Kidney (tissue), 14 donors: ENCODE results near the gene EZH1. TPM values are rescaled to one million over a fixed set of nuclear protein-coding genes. Genes with fewer than 3 reads are reported as not detected.
"Not testable (repeated sequence)": the region's sequence is repeated elsewhere in the genome, so short reads cannot be mapped to it uniquely, and the experiment has no call there.

ENCODE experiments used
- DNase-seq, 5 donors: peaks; one replicate each; pipeline ENCODE4 v3.0.0-alpha.2; 2013 to 2020
- FAIRE-seq: peaks from 2 replicates; lab custom pipeline; 2012; peaks lifted over from hg19 to GRCh38; lab: Jason Lieb, UNC
- H3K27ac ChIP-seq, 2 donors: one replicate each; pipeline ENCODE4 v1.7.0; 2013; ENCODE audit warnings: low read depth in 2 of 2, low read length in 2 of 2, inconsistent platforms in 1 of 2
- H3K27me3 ChIP-seq: one replicate; pipeline ENCODE4 v1.7.1; 2013; ENCODE audit warnings: low read length, inconsistent platforms; ENCODE audit not compliant: control insufficient read depth, insufficient read depth
- H3K36me3 ChIP-seq, 3 donors: one replicate each; pipeline versions ENCODE4 v1.7.0 to v1.7.1; 2013; ENCODE audit warnings: low read length in 3 of 3, control low read depth in 1 of 3, inconsistent platforms in 1 of 3; ENCODE audit not compliant: insufficient read depth in 3 of 3, control insufficient read depth in 2 of 3
- H3K4me1 ChIP-seq, 3 donors: one replicate each; pipeline versions ENCODE4 v1.7.0 to v1.7.1; 2013; ENCODE audit warnings: low read length in 3 of 3, inconsistent platforms in 1 of 3, low read depth in 1 of 3; ENCODE audit not compliant: control insufficient read depth in 2 of 3, insufficient read depth in 2 of 3
- H3K4me3 ChIP-seq, 3 donors: one replicate each; pipeline versions ENCODE4 v1.7.0 to v1.8.1; 2013; ENCODE audit warnings: low read length in 3 of 3, control low read depth in 1 of 3, inconsistent platforms in 1 of 3
- H3K9ac ChIP-seq, 3 donors: one replicate each; pipeline versions ENCODE4 v1.7.0 to v1.7.1; 2013; ENCODE audit warnings: low read length in 3 of 3, control low read depth in 1 of 3, inconsistent platforms in 1 of 3
- H3K9me3 ChIP-seq, 3 donors: one replicate each; pipeline versions ENCODE4 v1.7.0 to v1.7.1; 2013; ENCODE audit warnings: low read length in 3 of 3, control low read depth in 1 of 3, inconsistent platforms in 1 of 3; ENCODE audit not compliant: control insufficient read depth in 2 of 3, insufficient read depth in 1 of 3
- CTCF ChIP-seq: IDR thresholded peaks from 3 replicates; pipeline ENCODE4 v1.5.1; 2012; ENCODE audit warnings: mild to moderate bottlenecking, moderate library complexity, borderline replicate concordance; ENCODE audit not compliant: insufficient read depth; ENCODE audit errors: extremely low read depth
- intact Hi-C: fragments of 100-400 bp; cut with DNase I; formaldehyde crosslinking; loops from one replicate; pipeline ENCODE4 v1.11.1; 2022
- polyA plus RNA-seq: library from polyadenylated mRNA; stranded (reverse); fragments of 350-450 nt; fragmentation: Illumina TruSeq; extraction: RNeasy Lipid Tissue Mini Kit (QIAGEN cat#74804); gene quantifications from one replicate; pipeline ENCODE4 v1.2.3, GENCODE V29; 2014; ENCODE audit warnings: low read depth, low replicate concordance; ENCODE audit not compliant: insufficient read depth
- total RNA-seq: library from RNA; stranded (reverse); fragmentation: NEBNext Ultra II Directional; extraction: Animal tissue kit (Norgen Biotek cat#: 25700); gene quantifications from one replicate; pipeline ENCODE4 v1.2.1, GENCODE V29; 2021
- donor health status: control.
- donor health status: control.
- donor health status: control.
- donor health status: control.
- donor health status: control.
- donor health status: DM: yes; HTN: yes; CAD: no.
- donor health status: Normal renal cell carcinoma (clear cell type).

The EZH1 gene
- total and polyA plus RNA-seq, 2 donors from 2014 or later: 20.8 to 59.2 TPM

- H3K4me3 ChIP-seq: peak overlapping the region; percentile 86 to 99 (median 99)
- H3K27me3 ChIP-seq: no peaks in the 10 kb centered on the region
- intact Hi-C loops: no loop called here
- TF ChIP-seq CTCF: no peak
- no peaks in the 10 kb centered on the region for H3K9me3 ChIP-seq
- H3K27ac ChIP-seq: peak overlapping the region; percentile 80 to 89
- DNase-seq: no peak
- H3K4me1 ChIP-seq: peaks cover 0 to 7% (median 5%) of the 10 kb centered on the region in 3 donors
- H3K9ac ChIP-seq: peak overlapping the region; percentile 81 to 100 (median 97)
- peaks cover 4 to 27% (median 12%) of the 10 kb centered on the region in 3 donors for H3K36me3 ChIP-seq
- FAIRE-seq: no peak
These were observed 29.4 kb upstream of the EZH1 start for GRCh38 chr17:42774066-42774745.

GRCh38 chr17:42773290-42774035, 28.6 kb upstream of the EZH1 start, which contains the start of gene VPS25:
VPS25 (plus strand) TSS chr17:42773449; CDS start chr17:42773476, 27 bp downstream.
- intact Hi-C loops: no loop called here

GRCh38 chr17:42772945-42773289, 28.1 kb upstream of the EZH1 start:
- Histone ChIP-seq H3K9ac (peak overlapping the region; percentile 81 to 100 (median 97)), H3K4me3 (peak overlapping the region; percentile 86 to 99 (median 99)), H3K4me1 (peaks cover 0 to 7% (median 5%) of the 10 kb centered on the region in 3 donors), H3K27me3 (no peaks in the 10 kb centered on the region), H3K27ac (peak overlapping the region in 1 of 2 donors; percentile 80), H3K9me3 (no peaks in the 10 kb centered on the region), H3K36me3 (peaks cover 4 to 16% (median 7%) of the 10 kb centered on the region in 3 donors)
- FAIRE-seq: no peak
- intact Hi-C loops: no loop called here
- TF ChIP-seq CTCF: no peak
- DNase-seq: no peak

More at GRCh38 chr17:42773290-42774035, 28.6 kb upstream of the EZH1 start, which contains the start of gene VPS25:
- Histone ChIP-seq H3K4me1 (peaks cover 0 to 7% (median 5%) of the 10 kb centered on the region in 3 donors), H3K4me3 (peak within 1 kb of the TSS; percentile 86 to 99 (median 99)), H3K27ac (peak within 1 kb of the TSS; percentile 80 to 89), H3K27me3 (no peaks in the 10 kb centered on the region), H3K9ac (peak within 1 kb of the TSS; percentile 81 to 100 (median 97)), H3K36me3 (peaks cover 4 to 19% (median 7%) of the 10 kb centered on the region in 3 donors), H3K9me3 (no peaks in the 10 kb centered on the region)
- TF ChIP-seq CTCF: peak; percentile 5
- FAIRE-seq (no peak), DNase-seq (peak; percentile 75 to 93 (median 86))

GRCh38 chr17:42769964-42770363, 25.1 kb upstream of the EZH1 start:
- H3K27me3 ChIP-seq: not testable (repeated sequence)

GRCh38 chr17:42768006-42768405, 23.2 kb upstream of the EZH1 start:
- FAIRE-seq, H3K4me1 ChIP-seq, H3K4me3 ChIP-seq, H3K9ac ChIP-seq, H3K27me3 ChIP-seq, H3K27ac ChIP-seq, H3K9me3 ChIP-seq, DNase-seq, H3K36me3 ChIP-seq, intact Hi-C loops: not testable (repeated sequence)

More at GRCh38 chr17:42769964-42770363, 25.1 kb upstream of the EZH1 start:
- H3K9me3 ChIP-seq, H3K27ac ChIP-seq, H3K9ac ChIP-seq, H3K4me3 ChIP-seq, H3K4me1 ChIP-seq, intact Hi-C loops, H3K36me3 ChIP-seq, DNase-seq, FAIRE-seq: not testable (repeated sequence)
